GM04503 (cell line): ENCODE results near the gene CACNB3.
"Not testable (repeated sequence)": the region's sequence is repeated elsewhere in the genome, so short reads cannot be mapped to it uniquely, and the experiment has no call there.

ENCODE experiments used
- DNase-seq: peaks from one replicate; pipeline ENCODE4 v3.0.0-alpha.2; 2012; ENCODE audit warnings: low read depth

Gene CACNB3

GRCh38 chr12:48818831-48819590, 715 bp downstream of the CACNB3 start:
- no peak for DNase-seq

- no peak for DNase-seq
These were observed 1.9 kb downstream of the CACNB3 start for GRCh38 chr12:48819986-48820725.

GRCh38 chr12:48822139-48822538, 3.8 kb downstream of the CACNB3 start:
- DNase-seq = no peak

- DNase-seq = no peak
These were observed 4.4 kb downstream of the CACNB3 start for GRCh38 chr12:48822711-48823110.

- no peak for DNase-seq
These were observed 5.0 kb downstream of the CACNB3 start for GRCh38 chr12:48823281-48823680.

- DNase-seq = no peak
These were observed 5.8 kb downstream of the CACNB3 start for GRCh38 chr12:48824112-48824511.

- no peak for DNase-seq
These were observed 6.6 kb downstream of the CACNB3 start for GRCh38 chr12:48824905-48825304.

- no peak for DNase-seq
These were observed 8.0 kb downstream of the CACNB3 start for GRCh38 chr12:48826209-48826855.

GRCh38 chr12:48827026-48827425, 8.7 kb downstream of the CACNB3 start:
- no peak for DNase-seq

- DNase-seq = no peak
These were observed 9.3 kb downstream of the CACNB3 start for GRCh38 chr12:48827513-48828096.

GRCh38 chr12:48828293-48828692, 10.0 kb downstream of the CACNB3 start:
- no peak for DNase-seq

GRCh38 chr12:48828841-48829575, 10.7 kb downstream of the CACNB3 start:
- no peak for DNase-seq

- DNase-seq = no peak
These were observed 13.0 kb downstream of the CACNB3 start for GRCh38 chr12:48831257-48831656.

- no peak for DNase-seq
These were observed 14.2 kb downstream of the CACNB3 start for GRCh38 chr12:48832321-48833060.

- DNase-seq = no peak
These were observed 19.8 kb downstream of the CACNB3 start for GRCh38 chr12:48838048-48838447.

GRCh38 chr12:48842021-48842420, 23.7 kb downstream of the CACNB3 start:
- not testable (repeated sequence) for DNase-seq

GRCh38 chr12:48851883-48852733, 33.8 kb downstream of the CACNB3 start, which contains the start of gene DDX23:
TSS of gene DDX23 (minus strand) at chr12:48852163. CDS start at chr12:48845782, 6,381 bp downstream.
- peak; percentile 87 for DNase-seq

GRCh38 chr12:48852734-48853688, 34.7 kb downstream of the CACNB3 start:
- peak; percentile 49 for DNase-seq

- DNase-seq = no peak
These were observed 36.2 kb downstream of the CACNB3 start for GRCh38 chr12:48854488-48854887.
